GM19193 (cell line): ENCODE results near the gene TRAF4.

Source experiments
- POLR2A ChIP-seq: IDR thresholded peaks from 4 replicates; pipeline ENCODE4 v1.6.1; 2011; ENCODE audit not compliant: insufficient read depth, insufficient read length; ENCODE audit errors: extremely low read depth

TRAF4 gene

DNA sequence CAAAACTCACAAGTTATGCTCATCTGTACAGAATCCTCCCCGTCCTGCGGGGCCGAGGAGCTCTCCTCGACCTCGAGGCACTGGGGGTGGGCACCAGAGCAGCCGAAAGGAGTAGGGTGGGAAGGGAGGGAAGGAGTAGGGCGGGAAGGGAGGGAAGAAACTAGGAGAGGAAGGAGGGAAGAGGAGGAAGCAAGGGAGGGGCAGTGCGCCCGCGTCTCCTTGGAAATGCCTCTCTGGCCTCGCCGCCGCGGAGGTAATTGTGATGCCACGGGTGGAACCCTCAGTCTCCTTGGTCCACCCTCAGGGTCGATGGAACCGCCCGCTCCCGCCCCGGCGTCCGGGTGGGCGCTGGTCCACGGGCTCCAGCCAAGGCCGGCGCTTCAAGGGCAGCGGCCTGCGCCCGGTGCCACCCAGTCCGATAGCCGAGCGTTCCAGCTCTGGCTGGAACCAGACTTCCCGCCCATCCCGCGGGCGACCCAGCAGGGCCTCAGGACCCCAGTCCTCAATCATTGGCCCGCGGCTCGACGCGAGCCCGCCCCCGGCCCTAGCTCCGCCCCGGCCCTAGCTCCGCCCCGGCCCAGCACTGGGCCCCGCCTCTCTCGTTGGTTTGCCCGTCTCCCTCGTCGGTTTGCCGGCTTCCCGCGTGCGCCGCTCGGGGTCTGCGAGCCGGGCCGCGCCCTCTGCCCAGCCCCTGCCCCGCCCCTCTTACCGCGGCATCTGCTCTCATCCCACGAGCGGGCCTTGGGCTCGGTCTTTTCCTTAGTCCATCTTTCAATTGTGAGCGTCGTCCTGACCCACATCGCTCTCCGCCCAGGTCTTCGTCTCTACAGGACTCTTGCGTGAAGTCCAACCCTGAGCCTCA, 32.7 kb upstream of the TRAF4 start:
- TF ChIP-seq POLR2A = peak; percentile 62

DNA sequence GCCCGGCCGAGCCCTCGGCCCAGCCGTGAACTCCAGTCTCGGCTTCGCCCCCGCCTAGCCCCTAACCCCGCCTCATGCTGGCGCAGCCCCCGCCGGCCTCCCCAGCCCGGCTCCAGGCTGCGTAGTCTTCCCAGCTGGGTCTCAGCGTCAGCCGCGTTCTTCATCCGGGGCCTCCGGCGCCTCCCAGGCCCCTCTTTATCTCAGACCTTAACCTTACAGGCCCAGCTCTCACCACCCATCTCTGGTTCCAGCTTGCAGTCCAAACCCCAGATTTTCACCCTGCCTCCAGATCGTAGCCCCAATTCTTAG, 32.1 kb upstream of the TRAF4 start, which contains the start of gene PROCA1:
TSS of gene PROCA1 (minus strand) at position 166 of the 309 bp plus-strand sequence. CDS start 228 bp downstream, outside the sequence.
- TF ChIP-seq POLR2A = no peak

DNA sequence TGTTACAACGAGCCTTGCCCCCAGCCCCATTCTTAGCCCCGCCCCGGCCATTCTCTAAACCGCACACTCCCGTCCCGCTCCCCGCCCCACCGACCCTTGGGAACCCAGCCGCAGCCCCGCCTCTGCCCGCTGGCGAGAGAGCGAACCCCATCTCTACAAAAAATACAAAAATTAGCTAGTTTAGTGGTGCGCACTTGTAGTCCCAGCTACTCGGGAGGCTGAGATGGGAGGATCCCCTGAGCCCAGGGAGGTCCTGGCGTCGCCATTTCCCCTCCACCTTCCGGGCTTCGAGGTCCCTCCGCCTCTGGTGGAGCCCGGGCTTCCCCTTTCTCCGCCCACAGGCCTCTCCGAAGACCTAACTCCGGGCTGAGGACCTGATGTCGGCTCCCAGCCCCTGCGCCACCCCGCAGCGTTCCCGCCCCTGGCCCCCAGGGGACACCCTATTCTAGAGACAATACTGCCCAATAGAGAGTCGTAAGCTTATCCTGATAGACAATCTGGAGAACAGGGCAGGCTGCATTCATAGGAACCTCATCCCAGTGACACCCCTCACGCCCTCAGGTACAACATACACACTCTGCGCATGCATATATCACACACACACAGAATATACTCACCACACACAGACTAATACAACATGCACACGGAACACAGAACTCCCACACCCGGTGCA, 31.6 kb upstream of the TRAF4 start:
- no peak for TF ChIP-seq POLR2A

DNA sequence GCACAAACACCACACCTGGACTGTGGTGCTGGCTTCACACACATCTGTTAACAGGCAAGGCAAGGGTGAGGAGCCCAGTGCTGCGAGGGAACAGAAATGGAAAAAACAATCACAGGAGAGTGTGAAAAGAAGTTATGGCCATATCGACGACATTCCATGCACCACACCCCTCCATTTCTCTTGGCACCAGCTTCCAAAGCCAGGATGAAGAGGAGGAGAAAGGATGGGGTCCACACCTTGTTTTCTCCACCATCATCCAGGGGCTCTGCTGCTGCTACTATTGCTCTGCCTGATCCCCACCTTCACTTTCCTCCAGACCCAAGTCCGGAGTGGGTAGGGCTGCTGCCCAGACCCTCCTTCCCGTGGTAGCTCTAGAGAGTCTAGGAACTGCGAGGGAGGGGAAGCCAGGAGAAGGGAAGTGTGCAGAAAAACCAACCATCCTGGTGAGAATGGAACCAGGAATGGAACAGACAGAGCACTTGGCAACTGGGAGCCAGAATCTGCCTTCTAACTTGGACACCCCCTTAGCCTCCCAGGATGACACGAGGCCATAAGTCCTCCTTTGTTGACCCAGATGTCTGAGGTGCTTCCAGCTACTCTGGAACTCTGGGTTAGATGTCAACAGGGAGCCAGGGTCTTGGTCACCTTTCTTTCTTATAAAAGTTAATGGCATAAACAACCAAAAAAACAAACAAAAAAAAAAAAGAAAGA, 31.0 kb upstream of the TRAF4 start:
- no peak for TF ChIP-seq POLR2A

DNA sequence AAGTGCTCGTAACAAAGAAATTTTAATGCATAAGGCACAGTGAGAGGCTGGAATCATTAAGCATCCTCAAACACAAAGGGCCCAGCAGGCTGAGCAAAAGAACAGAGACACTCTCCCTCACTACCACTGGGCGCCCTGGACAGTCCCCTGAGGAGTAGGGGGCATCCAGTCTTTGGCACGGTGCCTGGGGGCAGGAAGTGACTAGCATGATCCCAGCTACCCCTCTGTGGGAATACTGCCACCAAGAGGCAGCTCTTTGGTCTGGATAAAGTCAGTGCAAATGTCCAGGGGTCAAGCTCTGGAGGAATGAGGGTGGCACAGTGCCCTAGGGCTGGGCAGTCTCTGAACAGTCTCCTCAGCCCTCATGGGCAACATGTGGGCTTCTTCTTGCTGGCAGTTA, 29.5 kb upstream of the TRAF4 start:
- no peak for TF ChIP-seq POLR2A

DNA sequence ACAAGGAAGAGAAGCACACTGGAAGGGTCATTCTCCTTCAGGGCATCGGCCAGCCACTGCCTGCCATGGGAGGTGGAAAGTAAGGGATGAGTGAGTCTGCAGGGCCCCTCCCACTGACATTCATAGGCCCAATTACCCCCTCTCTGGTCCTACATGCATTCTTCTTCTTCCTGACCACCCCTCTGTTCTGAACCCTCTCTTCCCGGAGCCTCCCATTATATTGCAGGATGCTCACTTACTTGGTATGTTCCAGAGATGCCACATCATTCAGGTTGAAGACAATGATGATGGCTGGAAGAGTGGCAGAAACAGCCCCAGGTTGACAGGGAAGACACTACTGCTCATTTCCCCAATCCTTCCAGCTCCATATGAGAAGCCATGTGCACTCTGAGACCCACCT, 28.6 kb upstream of the TRAF4 start:
- no peak for TF ChIP-seq POLR2A

DNA sequence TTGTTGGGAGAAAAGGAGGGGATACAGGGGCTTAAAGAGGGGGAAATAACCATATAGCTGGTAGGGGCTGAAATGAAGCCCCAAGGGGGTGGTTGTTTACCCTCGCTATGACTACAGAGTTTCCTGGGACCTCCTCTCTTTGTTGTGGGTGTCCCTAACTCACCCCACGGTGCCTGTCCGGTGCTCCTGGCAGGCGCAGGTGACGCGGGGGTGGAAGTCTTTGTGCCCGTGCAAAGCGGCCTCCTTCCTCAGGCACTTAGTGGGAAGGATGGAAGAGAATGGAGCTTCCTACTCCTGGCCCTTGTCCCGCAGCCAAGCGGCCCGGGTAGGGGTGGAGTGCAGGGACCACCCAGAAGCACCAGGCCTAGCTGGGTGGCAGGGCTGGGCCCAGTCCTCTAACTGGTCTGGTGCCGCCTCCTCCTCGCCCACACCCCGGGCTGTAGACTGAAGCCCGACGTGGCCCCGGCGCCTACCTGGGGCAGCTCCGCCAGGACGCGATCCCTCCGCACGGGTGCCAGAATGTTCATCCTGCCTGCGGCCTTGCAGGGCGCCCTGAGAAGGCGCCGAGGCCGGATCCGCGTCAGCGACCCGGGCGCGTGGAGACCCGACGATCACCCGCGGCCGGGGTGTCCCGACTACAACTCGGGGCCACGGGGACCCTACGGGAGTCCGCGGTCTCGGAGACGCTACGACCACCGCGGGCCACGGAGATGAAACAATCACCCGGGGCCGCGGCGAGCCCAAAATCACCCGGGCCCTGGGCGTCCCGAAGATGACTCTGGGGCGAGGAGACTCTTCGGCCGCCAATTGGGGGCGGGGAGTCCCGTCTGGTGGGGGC, 26.9 kb upstream of the TRAF4 start:
- no peak for TF ChIP-seq POLR2A

DNA sequence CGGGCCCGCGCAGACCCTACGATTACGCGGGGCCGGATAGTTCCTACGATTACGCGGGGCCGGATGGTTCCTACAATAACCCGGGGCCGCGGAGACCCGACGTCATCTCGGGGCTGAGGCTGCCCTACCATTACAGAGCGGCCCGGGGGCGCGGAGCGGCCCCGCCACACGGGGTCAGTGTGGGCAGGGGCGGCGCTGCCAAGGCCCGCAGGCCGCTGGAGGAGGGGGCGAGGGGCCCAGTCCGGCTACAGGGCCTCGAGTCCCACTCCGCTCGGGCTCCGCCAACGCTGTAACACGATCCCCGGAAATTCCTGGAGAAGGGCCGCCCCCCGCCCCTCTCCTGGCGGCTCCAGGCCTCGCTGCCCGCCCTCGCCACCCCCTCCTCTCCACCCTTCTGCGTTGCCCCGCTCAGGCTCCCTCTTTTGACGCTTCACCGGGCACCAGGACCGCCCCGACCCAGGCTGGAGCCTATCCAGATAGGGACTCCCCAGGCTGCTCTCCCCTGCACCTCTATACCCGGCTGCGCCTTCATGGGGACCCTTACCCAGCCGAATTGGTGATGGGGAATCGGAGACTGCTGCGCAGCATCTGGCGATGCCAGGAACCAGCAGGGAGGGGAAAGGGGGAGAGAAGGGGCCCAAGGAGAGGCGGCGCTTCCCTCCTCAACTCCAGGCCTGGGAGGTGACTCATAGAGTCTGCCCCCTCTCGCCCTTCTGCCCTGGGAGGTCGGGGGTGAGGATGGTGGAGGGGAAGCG, 26.1 kb upstream of the TRAF4 start, which contains the start of gene RAB34:
TSS of gene RAB34 (minus strand) at position 291 of the 755 bp plus-strand sequence. CDS start 602 bp downstream, outside the sequence.
- TF ChIP-seq POLR2A = no peak

DNA sequence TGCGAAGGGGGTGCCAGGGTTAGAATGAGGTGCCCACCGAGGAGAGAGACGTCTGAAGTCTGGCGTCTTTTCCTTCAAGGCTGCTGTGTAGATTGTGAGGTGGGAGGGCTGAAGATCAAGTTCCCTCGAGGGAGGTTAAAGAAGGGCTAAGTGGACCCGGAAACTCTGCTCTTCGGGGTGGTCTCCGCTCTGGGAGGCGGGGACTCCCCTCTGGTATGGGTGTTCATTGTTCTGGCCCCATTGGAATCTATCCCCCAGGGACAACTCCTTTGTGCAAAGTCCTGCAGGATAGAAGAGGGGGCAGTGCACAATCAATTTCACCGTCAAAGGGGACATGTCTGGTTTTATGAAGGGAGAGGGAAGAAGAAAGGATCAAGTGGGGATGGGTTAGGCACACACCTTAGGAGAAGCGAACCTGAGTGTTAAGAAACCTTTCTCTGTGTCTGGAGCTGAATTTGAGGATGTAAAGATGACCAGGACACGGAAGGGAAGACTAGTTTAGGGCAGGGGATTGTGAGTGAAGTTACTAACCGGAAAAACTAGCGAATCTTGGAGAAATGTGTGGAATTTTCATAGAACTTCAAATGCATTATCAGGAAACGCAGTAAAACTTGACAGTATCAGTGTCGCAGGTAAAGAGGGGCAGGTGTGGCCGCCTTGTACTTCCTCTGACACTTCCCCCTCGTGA, 25.3 kb upstream of the TRAF4 start:
- TF ChIP-seq POLR2A = no peak

DNA sequence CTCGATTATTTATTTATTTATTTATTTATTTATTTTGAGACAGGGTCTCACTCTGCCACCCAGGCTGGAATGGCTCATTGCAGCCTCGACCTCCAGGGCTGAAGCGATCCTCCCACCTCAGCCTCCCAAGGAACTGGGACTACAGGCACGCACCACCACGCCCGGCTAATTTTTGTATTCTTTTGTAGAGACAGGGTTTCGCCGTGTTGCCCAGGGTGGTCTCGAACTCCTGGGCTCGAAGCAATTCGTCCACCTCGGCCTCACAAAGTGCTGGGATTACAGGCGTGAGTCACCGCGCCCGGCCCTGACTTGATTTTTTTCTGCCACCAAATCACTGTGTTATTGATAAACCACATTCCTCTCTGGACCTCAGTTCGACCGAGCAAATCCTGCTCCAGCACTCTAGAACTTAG, 24.8 kb upstream of the TRAF4 start:
- no peak for TF ChIP-seq POLR2A

DNA sequence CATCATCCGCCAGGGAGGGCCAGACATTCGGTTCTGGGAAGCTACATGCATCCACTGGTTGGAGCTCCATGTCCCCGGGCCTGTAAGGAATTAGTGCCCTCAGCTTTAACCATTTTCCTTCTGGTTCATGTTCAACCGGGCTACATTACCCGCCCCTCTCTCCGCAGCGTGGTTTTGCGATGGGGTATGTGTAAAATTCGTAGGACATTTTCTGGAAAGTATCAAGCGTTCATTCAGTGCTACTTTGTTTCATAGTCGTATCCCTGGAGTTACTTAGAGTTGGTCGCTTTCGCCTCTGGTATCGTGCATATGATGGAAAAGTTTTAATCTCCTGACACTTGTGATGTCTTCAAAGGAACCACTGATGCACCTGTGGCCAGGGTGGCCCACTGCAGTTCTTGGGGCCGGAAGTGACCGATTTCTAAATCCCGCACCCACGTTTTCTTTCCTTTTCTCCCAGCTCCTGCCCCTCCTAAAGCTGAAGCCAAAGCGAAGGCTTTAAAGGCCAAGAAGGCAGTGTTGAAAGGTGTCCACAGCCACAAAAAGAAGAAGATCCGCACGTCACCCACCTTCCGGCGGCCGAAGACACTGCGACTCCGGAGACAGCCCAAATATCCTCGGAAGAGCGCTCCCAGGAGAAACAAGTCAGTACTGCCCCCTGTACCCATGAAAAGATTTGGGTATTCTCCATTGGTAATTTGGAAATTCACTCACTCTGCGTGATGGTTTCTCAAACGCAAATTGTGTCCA, 23.4 kb upstream of the TRAF4 start:
- TF ChIP-seq POLR2A = no peak

DNA sequence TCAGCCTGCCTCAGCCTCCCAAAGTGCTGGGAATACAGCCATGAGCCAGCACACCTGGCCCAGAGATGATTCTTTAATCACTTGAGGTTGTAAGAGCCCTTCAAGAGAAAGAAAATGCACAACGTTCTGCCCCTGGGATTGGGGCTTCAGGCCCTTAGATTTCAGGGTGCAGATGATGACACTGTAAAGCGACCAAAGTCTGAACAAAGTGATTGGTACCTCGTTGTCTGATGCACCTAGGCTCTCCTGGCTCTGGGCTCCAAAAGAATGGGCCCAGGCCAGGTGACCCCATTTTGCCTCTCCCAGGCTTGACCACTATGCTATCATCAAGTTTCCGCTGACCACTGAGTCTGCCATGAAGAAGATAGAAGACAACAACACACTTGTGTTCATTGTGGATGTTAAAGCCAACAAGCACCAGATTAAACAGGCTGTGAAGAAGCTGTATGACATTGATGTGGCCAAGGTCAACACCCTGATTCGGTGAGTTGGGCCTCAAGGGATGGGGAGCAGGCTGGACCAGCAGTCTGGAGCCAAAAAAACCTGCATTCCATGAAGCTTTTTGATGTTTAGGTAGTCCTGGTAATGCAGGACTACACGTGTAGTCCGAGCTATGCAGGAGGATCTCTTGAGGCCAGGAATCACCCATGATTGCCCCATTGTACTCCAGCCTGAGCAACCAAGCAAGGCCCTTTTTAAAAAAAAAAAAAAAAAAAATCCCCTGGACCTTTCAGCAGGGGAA, 21.2 kb upstream of the TRAF4 start:
- no peak for TF ChIP-seq POLR2A
